ENCODE data around the gene PLEKHH1.
"Not testable (repeated sequence)": the region's sequence is repeated elsewhere in the genome, so short reads cannot be mapped to it uniquely, and the experiment has no call there.

PLEKHH1 gene

GRCh38 chr14:67536087-67536486 is 3.0 kb downstream of the PLEKHH1 start:
- FAIRE-seq: no peak

- FAIRE-seq: no peak
Observed at GRCh38 chr14:67537736-67538135, 4.6 kb downstream of the PLEKHH1 start.

- no peak for FAIRE-seq
Observed at GRCh38 chr14:67538501-67538900, 5.4 kb downstream of the PLEKHH1 start.

- no peak for FAIRE-seq
Observed at GRCh38 chr14:67539116-67539515, 6.0 kb downstream of the PLEKHH1 start.

GRCh38 chr14:67541448-67542387 is 8.6 kb downstream of the PLEKHH1 start:
- FAIRE-seq: no peak

GRCh38 chr14:67542620-67543019 is 9.5 kb downstream of the PLEKHH1 start:
- FAIRE-seq: not testable (repeated sequence)

GRCh38 chr14:67544590-67544989 is 11.5 kb downstream of the PLEKHH1 start:
- no peak for FAIRE-seq

- FAIRE-seq: no peak
Observed at GRCh38 chr14:67547224-67547780, 14.2 kb downstream of the PLEKHH1 start.

GRCh38 chr14:67549734-67550133 is 16.6 kb downstream of the PLEKHH1 start:
- FAIRE-seq: no peak

- FAIRE-seq: no peak
Observed at GRCh38 chr14:67551123-67551522, 18.0 kb downstream of the PLEKHH1 start.

GRCh38 chr14:67551940-67552339 is 18.9 kb downstream of the PLEKHH1 start:
- no peak for FAIRE-seq

GRCh38 chr14:67553547-67553946 is 20.5 kb downstream of the PLEKHH1 start:
- no peak for FAIRE-seq

- FAIRE-seq: no peak
Observed at GRCh38 chr14:67554341-67554740, 21.3 kb downstream of the PLEKHH1 start.

GRCh38 chr14:67555518-67556090 is 22.5 kb downstream of the PLEKHH1 start:
- no peak for FAIRE-seq

- FAIRE-seq: no peak
Observed at GRCh38 chr14:67556671-67557070, 23.6 kb downstream of the PLEKHH1 start.

- FAIRE-seq: no peak
Observed at GRCh38 chr14:67557118-67557517, 24.0 kb downstream of the PLEKHH1 start.

GRCh38 chr14:67557656-67558055 is 24.6 kb downstream of the PLEKHH1 start:
- FAIRE-seq: no peak

GRCh38 chr14:67559639-67560038 is 26.5 kb downstream of the PLEKHH1 start:
- no peak for FAIRE-seq

GRCh38 chr14:67562025-67562775 is 29.1 kb downstream of the PLEKHH1 start:
- no peak for FAIRE-seq

GRCh38 chr14:67562776-67563150 is 29.7 kb downstream of the PLEKHH1 start:
- no peak for FAIRE-seq

GRCh38 chr14:67564236-67564635 is 31.1 kb downstream of the PLEKHH1 start:
- no peak for FAIRE-seq

GRCh38 chr14:67566908-67567307 is 33.8 kb downstream of the PLEKHH1 start:
- FAIRE-seq: no peak

GRCh38 chr14:67567654-67568053 is 34.6 kb downstream of the PLEKHH1 start:
- FAIRE-seq: no peak
